GM19372 (cell line): ENCODE results near the gene TCF7L1.
"Not testable (repeated sequence)": the region's sequence is repeated elsewhere in the genome, so short reads cannot be mapped to it uniquely, and the experiment has no call there.

Experiments used
- ATAC-seq: cut with Tn5 transposase; IDR thresholded peaks from one replicate; pipeline ENCODE4 v1.9.1; 2021; ENCODE audit warnings: mild to moderate bottlenecking, low read depth, moderate library complexity; ENCODE audit not compliant: unreplicated experiment

TCF7L1 gene

DNA sequence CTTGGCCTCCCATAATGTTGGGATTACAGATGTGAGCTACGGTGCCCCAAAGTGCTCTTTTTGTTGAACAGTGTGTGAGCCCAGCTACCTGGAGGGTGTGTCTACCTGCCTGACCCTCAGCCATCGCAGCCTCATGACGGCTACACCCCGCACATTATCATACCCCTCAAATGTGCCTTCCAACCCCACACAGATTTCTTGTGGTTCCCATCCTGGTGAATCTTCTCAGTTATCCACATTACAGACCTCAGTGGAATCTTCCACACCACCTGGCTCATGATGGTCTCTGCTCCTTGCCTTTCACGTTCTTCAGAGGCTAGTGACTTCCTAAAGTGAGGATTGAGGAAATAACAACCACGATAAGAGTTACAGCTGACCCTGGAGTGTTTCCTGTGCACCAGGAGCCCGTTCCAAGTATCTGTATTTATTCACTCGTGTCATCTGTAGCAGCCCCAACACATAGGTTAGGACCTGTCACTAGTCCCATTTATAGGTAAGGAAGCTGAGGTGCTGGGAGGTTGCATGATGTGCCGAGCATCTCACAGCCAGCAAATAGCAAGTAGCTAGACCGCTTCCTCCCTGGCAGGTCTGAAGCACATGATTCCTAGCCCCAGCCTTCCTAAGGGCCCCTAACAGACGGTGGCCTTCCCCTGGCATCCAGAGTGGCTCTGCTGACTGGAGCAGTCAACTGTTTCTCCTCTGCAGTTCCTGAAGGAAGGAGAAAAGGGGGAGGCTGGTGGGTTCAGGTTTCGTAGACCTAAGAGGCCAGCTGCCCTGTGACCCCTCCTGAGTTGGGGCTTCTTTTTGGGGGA lies 47.3 kb downstream of the TCF7L1 start:
- ATAC-seq = no peak

DNA sequence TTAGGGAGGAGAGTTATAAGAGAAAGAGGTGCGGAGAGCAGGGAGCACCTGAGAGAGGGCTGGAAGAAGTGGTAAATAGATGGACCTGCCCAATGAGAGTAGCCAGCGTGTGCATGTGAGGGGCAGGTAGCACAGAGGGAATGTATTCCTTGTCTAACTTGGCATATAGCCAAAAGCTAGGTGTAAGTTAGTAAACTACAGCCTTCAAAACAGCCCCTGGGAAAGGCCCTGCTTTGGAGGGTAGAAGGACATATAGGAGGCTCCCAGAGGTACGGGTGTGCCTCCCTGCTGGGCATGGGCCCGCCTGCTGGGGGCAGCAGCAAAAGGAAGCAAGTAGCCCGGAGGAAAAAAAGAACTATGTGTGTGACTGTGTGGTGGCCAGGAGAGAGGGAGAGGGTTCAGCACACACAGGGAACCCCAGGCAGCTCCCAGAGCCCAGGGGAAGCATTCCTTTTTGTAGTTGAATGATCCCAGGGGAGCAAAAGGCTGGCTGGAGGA lies 48.0 kb downstream of the TCF7L1 start:
- ATAC-seq = no peak

DNA sequence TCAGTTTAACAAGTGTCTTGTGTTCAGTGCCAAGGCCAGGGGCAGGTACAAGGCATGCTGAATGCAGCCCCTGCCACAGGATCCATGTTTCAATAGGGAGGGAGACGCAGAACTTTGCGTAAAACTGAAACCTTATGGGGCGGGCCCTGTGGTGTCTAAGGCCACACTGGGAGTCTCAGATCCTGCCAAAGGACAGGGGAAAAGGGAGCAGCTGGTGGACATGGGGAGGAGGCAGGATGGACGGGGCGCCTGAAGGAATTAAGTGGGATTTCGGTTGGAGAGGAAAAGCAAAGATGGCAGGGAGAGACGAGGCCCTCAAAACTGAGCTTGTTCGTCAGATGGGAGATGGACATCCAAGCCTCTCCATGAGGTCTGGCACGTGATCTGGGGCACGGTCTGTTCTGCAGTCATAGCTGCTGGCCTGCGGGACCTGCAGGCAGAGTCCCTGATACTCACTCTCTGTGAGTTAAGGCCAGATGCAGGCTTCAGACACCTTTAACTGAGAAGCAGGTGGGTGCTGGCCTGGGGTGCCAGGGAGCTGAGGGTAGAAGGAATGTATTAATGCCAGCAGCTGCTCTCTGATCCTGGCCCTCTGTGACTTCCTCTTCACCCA lies 48.8 kb downstream of the TCF7L1 start:
- ATAC-seq = no peak

DNA sequence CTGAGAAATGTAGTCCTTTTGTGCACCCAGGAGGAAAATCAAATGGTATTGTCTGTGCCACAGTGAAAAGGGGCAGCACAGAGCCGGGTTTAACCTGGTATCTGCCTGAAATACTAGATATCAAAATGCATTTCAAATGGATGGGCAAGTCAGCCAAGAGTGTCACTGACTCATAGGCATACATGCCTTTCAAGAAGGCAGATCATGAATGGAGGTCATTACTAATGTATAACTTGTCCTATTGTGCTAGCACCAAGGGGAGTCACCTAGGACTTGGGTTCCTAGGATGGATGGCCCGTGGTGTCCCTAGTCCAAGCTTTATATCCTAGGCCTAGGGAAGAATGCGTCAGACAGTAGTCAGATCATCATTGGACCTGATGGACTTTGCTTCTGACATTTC lies 49.9 kb downstream of the TCF7L1 start:
- ATAC-seq = no peak

DNA sequence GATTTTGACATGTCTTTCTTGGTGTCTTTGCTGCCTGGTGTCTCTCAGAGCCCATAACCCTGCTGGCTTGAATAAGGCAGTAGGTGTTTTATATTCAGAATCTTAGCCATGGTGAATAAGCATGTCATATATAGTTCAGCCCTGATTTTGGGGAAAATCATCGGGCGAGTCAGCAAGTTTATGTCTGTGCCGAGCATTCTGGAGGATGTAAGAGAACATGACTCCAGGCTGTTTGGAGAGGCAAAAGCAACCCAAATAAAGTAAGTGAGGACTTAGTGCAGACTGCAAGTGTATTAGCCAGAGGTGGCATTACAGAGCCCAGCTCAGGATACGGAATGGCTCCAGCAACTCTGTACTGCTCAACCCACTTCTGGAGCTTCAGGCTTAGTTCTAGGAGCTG lies 50.3 kb downstream of the TCF7L1 start:
- no peak for ATAC-seq

DNA sequence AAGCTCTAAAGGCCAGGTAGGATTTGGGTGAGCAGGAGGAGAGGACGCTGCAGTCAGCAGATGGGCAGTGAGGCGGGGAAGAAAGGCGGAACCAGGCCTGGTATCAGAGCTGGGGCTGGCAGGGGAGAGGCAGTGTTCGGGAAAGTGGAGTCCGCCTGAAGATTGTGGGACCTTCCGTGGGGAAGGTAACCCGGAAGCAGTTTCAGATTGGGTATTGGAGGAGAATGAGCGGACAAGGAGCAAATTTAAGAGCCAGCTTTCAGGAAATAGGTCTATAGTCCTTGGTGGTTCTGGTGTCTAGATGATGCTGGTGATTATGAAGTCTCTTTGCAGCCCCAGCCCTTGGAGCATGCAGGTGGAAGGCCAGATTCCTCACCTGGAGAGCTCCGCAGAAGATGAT lies 51.0 kb downstream of the TCF7L1 start:
- no peak for ATAC-seq

DNA sequence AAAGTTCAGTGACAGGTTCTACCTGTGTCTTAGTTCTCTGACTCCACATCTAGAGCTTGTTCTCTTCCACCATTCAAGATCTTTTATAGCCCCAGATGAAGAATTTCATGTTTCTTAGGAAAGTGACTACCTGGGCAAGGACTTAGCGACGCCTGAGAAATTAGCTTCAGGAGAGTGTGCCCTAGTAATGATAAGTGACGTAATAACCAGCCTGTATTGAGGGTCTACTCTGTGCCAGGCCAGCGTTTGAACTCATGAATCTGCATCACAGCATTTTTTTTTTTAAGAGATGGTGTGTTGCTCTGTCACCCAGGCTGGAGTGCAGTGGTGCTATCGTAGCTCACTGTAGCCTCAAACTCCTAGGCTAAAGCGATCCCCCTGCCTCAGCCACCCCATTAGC lies 51.8 kb downstream of the TCF7L1 start:
- ATAC-seq = no peak

DNA sequence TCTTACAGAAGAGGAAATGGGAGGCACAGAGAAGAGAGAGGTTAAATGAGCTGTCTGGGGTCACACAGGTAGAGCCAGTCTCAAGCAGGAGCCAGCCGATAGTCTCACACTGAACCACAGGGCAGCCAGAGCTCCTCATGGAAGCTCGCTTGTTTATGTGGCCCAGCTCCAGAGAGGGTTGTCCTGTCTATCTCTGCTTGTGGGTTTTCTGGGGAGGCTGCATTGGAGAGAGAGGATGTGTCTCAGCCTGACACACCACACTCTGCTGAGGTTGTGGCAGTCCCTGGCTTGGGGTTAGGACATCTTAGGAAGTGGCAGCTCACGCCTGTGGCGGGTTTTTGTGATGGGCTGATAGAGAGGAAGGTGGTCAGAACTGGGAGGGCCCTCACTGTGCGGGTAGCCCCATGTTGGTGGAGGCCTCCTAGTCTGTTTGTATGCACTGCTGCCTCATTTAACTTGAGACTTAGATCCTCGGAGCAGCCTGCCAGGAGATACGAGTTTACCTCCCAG lies 52.3 kb downstream of the TCF7L1 start:
- ATAC-seq = no peak

DNA sequence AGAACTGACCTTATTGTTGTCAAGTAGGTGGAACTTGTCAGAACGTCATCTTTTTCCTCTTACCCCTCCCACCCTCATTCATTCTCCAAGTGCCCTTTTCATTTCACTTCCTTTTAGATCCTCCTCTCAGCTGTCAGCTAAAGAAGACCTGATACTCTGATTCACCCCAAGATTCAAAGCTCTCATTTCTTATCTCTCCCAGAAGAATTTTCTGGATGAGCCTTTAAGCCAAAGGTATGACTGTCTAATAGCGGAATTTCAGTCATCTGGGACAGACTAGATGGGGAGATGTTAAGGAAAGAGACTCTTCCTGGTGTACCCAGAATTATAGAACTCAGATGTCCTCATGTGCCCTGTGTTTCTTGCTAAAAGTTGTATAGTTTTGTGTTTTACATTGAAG lies 53.9 kb downstream of the TCF7L1 start:
- no peak for ATAC-seq

DNA sequence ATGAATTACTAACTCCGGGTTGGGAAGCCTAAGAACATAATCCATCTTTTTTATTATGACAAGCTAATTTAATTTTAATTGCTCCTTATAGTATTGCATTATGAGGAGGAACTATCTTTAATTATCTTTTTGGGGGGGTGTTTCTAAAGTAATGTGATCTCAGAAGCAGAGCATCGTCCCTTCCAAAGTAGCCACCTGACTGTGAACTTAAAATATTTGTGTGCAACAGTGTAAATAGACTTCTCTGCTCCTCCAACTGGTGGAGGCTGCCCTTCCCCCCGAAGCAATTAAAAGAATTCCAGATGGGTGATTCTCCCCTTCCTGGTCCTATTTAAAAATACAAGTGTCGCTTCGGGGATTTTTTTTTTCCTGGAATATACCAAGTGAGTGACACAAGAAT lies 55.7 kb downstream of the TCF7L1 start:
- no peak for ATAC-seq

DNA sequence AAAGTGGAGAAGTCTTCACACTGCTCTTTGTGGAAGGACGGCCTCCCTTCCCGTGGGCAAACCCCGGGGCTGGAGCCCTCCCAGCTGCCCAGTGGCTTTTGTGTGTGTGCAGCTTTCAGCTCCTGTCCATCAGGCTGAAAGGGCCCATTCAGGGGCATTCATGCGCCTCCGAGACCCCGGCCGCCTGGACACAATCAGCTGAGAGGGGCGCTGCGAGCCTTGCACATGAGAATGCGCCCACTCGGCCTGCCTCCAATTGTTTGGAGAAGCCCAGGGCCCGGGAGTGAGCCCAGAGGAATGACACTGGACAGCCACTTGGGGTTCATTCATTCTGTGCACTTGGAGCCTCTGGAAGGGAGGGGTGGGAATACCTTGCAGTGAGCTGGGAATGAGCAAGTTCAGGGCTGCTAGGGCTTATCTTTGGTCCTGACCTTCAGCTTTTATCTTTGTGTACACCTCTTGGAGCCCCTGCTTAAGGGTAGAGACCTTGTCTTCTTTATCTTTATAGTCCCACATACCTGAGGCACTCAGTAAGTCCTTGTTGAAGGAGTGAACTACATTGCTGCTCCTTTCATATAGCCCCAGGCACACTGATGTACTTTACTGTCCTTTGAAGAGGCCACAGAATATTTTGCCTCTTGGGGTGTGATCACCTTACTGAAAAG lies 56.5 kb downstream of the TCF7L1 start:
- ATAC-seq = no peak

DNA sequence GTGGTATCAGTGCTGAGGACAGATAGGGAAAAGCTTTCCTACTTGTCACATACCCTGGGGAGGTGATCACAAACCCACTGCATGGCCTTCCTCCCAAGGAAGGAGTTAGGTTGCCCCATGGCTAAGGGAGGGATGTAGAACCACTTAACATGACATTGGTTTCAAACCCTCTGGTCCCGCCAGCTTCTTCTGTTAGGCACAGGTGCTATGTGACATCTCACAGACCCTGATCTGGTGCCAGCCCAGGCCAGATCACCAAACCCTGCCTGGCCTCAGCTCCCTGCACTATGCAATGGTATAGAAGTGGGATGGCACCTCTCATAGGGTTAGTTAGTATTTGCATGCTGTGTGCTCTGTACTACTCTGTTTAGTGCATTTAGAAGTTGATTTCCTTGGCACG lies 58.0 kb downstream of the TCF7L1 start:
- no peak for ATAC-seq

DNA sequence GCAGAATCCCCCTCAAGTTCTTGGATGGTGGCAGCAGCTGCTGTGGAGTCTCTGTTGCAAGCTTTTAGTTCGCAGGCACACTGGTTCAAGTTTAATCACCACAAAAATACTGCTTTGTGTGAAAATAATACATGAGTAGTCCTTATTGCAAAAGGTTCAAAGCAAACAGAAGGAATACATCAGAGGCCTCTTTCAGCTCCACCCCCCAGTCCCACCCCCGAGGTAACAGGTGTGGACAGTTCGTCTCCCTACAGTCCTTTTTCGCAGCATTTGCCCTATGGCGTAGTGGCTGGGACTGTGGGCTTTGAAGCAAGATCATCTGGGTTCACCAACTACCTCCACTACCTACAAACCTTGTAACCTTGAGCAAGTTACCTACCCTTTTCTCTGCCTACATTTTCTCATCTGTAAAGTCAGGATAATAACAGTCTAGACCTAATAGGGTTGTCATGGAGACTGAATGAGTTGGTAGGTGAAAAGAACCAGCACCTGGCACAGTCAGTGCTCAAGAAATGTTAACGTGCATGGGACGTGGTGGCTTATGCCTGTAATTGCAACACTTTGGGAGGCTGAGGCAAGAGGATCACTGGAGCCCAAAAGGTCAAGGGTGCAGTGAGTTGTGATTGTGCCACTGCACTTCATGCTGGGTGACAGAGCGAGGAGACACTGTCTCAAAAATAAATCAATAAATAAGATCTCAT lies 61.7 kb downstream of the TCF7L1 start:
- ATAC-seq = no peak

DNA sequence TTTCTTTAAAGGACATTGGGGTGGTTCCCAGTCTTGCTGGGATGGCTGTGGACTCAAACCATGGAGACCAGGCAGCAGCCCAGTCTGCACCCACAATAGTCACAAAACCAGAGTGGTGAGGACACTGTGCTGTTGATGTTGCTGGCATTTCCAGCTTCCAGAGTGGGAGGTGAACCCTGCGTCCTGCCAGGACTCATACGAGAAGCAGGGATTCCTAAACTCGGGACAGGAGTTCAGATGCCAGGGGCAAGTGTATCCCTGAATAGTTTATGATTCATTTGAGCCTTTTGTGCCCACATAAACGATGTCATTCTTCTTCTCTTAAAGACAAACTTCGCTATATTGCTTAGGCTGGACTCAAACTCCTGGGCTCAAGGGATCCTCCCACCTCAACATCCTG lies 62.8 kb downstream of the TCF7L1 start:
- no peak for ATAC-seq

DNA sequence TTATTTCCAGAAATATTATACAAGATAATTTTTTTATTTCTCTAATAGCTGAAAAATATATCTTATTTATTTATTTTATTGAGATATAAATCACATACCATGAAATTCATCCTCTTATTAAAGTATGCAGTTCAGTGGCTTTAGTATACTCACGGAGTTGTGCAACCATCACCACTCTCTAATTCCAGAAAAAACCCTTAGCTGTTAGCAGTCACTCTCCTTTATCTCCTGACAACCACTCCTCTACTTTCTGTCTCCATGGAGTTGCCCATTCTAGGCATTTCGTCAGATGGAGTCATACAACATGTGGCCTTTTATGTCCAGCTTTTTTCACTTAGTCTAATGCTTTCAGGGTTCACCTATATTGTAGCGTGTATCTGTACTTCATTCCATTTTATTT lies 66.5 kb downstream of the TCF7L1 start:
- no peak for ATAC-seq

DNA sequence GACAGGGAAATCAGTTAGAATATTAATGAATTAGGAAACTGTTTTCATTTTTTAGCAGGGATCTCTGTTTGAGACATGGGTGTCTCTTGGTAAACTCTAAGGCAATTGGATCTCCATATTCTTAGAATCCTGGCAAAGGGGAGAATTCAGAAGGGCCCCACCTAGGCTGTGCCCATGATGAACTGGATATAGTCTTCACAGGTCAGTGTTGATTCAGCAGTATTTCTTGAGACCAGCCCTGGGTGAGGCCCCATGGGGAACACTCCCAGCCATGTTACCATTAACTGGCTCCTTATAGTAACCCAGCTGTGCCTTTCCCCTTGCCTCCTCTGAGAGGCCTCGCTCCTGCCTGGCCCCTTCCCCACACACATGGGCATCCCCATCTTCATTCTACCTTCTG lies 76.7 kb downstream of the TCF7L1 start:
- ATAC-seq = no peak

DNA sequence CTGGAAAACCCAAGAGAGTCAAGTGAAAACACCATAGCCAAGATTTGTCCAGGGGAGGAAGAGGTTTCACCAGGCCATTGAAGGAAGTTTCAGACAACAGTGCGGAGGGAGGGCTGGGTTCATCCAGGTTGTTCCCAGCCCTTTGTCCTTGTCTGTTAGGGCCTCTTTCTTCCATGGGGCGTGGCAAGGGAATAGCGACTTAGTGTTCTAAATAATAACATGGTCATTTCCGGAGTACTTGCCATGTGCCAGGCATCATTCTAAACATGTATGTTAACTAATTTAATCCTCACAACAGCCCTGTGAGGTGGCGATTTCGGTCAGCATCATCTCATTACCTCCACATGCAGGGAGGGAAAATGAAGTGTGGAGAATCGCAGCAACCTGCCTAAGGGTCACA lies 77.3 kb downstream of the TCF7L1 start:
- no peak for ATAC-seq

DNA sequence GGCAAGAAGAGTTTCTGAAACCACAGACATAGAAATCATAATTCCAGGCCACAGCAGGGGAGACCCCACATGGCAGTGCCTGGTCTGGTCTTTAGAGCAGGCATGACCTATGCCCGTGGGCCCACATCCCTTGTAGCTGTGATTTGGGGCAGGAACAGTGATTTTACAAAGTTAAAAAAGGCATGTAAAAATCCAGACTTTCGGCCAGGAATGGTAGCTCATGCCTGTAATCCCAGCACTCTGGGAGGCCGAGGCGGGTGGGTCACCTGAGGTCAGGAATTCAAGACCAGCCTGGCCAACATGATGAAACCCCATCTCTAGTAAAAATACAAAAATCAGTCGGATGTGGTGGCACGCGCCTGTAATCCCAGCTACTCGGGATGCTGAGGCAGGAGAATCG lies 78.4 kb downstream of the TCF7L1 start:
- not testable (repeated sequence) for ATAC-seq

DNA sequence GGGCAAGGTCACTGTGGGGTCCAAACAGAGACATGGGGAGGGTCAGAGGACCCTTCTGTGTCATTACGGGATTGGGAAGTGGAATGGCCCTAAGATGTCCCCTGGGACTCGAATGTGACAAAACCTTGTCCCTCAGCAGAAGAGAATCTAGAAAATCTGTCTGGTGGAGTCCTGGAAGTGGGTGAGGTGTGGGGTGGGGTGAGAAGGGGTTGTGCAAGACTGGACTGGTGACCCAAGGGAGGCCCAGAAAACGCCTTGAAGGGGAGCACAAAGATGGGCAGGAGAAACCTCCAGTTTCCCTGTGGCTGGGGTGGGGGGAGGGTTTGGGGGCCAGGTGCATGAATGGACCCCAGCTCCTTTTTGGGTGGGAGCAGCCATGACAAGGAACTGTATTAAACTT lies 79.6 kb downstream of the TCF7L1 start:
- ATAC-seq = no peak

DNA sequence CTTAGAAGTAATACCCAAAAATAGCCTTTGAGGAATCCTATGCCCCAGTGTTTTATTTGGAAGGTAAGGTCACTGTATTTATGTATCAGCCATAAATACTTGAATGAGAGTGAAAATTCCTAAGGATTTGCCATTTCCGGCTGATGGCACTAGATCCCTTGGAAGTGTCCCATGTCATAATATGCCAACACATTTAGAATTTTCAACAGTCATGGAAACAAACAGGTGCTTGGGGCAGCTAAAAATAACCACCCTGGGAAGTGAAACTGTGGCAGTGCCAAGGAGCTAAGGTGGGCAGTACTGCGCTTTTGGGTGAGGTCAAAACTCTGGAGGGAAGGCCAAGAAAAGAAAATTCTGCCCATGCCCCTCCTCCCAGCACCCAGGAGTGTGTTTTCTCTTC lies 80.2 kb downstream of the TCF7L1 start:
- no peak for ATAC-seq
